ENCODE measurements around the gene ARHGEF39.

The ARHGEF39 gene

GRCh38 chr9:35679091-35679490, 14.1 kb upstream of the ARHGEF39 start:
- H3K4me3 ChIP-seq (ENCODE audit: low read depth, low read length): no peak overlapping the region
- ChIA-PET CTCF (interaction anchor here (1.7 kb wide), 1 partner anchor 16 kb away, joined by 5 read pairs; no protein-coding TSS in a partner anchor), POLR2A (interaction anchor here (0.6 to 5.3 kb wide), 5 partner anchors 10 to 164 kb away, joined by 3 to 68 read pairs (median 8); partner anchors contain the start of gene TPM2)
- TF ChIP-seq CTCF (IDR thresholded peaks at IDR 0.05; ENCODE audit: insufficient read depth, low read length, missing control alignments): no peak
- DNase-seq (ENCODE audit: low read depth, low spot score): no peak

GRCh38 chr9:35675732-35676392, 10.9 kb upstream of the ARHGEF39 start:
- TF ChIP-seq CTCF (IDR thresholded peaks at IDR 0.05; ENCODE audit: insufficient read depth, low read length, missing control alignments): peak; percentile 37
- H3K4me3 ChIP-seq (ENCODE audit: low read depth, low read length): peak overlapping the region; percentile 56
- ChIA-PET CTCF (interaction anchor here (1.0 to 5.0 kb wide), 8 partner anchors 8 to 56 kb away, joined by 3 to 27 read pairs (median 5); partner anchors contain the start of genes ARHGEF39, CCDC107, CREB3 and RMRP), POLR2A (interaction anchor here (1.0 to 3.6 kb wide), 3 partner anchors 10 to 14 kb away, joined by 3 to 28 read pairs (median 6); partner anchors contain the start of gene TPM2)
- DNase-seq (ENCODE audit: low read depth, low spot score): no peak

- ChIA-PET POLR2A (interaction anchor here (0.7 to 3.6 kb wide), 3 partner anchors 10 to 17 kb away, joined by 4 to 28 read pairs (median 6); partner anchors contain the start of gene TPM2), CTCF (interaction anchor here (1.0 to 5.0 kb wide), 7 partner anchors 9 to 57 kb away, joined by 3 to 27 read pairs (median 5); partner anchors contain the start of genes ARHGEF39, CCDC107, CREB3 and RMRP)
- no peak for TF ChIP-seq CTCF (IDR thresholded peaks at IDR 0.05; ENCODE audit: insufficient read depth, low read length, missing control alignments)
- DNase-seq (ENCODE audit: low read depth, low spot score): no peak
- peak overlapping the region; percentile 56; the same call in 1 of the 2 replicates for H3K4me3 ChIP-seq (ENCODE audit: low read depth, low read length)
These were observed 10.2 kb upstream of the ARHGEF39 start for GRCh38 chr9:35675204-35675603.

- ChIA-PET CTCF (interaction anchor here (1.0 to 5.4 kb wide), 5 partner anchors 9 to 26 kb away, joined by 3 to 41 read pairs (median 11); partner anchors contain the start of gene ARHGEF39), POLR2A (interaction anchor here (3.6 kb wide), 1 partner anchor 12 kb away, joined by 28 read pairs; no protein-coding TSS in a partner anchor)
- H3K4me3 ChIP-seq (ENCODE audit: low read depth, low read length): no peak overlapping the region
- TF ChIP-seq CTCF (IDR thresholded peaks at IDR 0.05; ENCODE audit: insufficient read depth, low read length, missing control alignments): no peak
- DNase-seq (ENCODE audit: low read depth, low spot score): no peak
These were observed 9.0 kb upstream of the ARHGEF39 start for GRCh38 chr9:35674025-35674361.

GRCh38 chr9:35673132-35674024, 8.4 kb upstream of the ARHGEF39 start, which contains the start of gene CA9:
CA9 (plus strand) TSS chr9:35673928; CDS start chr9:35673960, 32 bp downstream.
- POLR2A ChIA-PET: interaction anchor here (3.6 kb wide), 1 partner anchor 12 kb away, joined by 28 read pairs; no protein-coding TSS in a partner anchor
- no peak within 1 kb of the TSS for H3K4me3 ChIP-seq (ENCODE audit: low read depth, low read length)
- no peak for DNase-seq (ENCODE audit: low read depth, low spot score)
- no peak for TF ChIP-seq CTCF (IDR thresholded peaks at IDR 0.05; ENCODE audit: insufficient read depth, low read length, missing control alignments)
- CTCF ChIA-PET: interaction anchor here (0.8 to 5.4 kb wide), 5 partner anchors 8 to 70 kb away, joined by 3 to 41 read pairs (median 4); partner anchors contain the start of gene ARHGEF39

All from AG04449 (cell line).